ENCODE measurements around the gene GATAD2A. TPM values are rescaled to one million over a fixed set of nuclear protein-coding genes. Genes with fewer than 3 reads are reported as not detected.

GATAD2A gene
- total and polyA plus RNA-seq, 9 of the 15 experiments (the other 6 are each of a cell fraction or from before 2014, with no cell fraction given): 2.4 to 226 (median 44.2) TPM

GRCh38 chr19:19460761-19461265 is 55.3 kb downstream of the GATAD2A start (continued):
- TF ChIP-seq GTF3C2 (IDR thresholded peaks at IDR 0.05; ENCODE audit: borderline replicate concordance, extremely low read depth, insufficient read length) (no peak), RBM15 (IDR thresholded peaks at IDR 0.05; ENCODE audit: insufficient read depth, low read length) (no peak), FUS (optimal IDR thresholded peaks at IDR 0.05; ENCODE audit: low read depth, low read length) (no peak), ZNF24 (IDR thresholded peaks at IDR 0.05) (no peak), ASH1L (IDR thresholded peaks at IDR 0.05; ENCODE audit: borderline replicate concordance, low read depth, partially characterized antibody) (no peak), HDAC3 (IDR thresholded peaks at IDR 0.05; ENCODE audit: borderline replicate concordance, partially characterized antibody) (no peak), CTCF (IDR thresholded peaks at IDR 0.05 in 2 of 3, conservative IDR thresholded peaks at IDR 0.05 in 1 of 3; ENCODE audit: insufficient read depth in 2 of 3, low read depth in 1 of 3, low read length in 3 of 3) (no peak), YY1 (IDR thresholded peaks at IDR 0.05; ENCODE audit: borderline replicate concordance in 1 of 3, control insufficient read depth in 1 of 3, extremely low read depth in 1 of 3, insufficient read depth in 3 of 3, insufficient read length in 1 of 3, insufficient replicate concordance in 2 of 3, low read depth in 1 of 3, low read length in 2 of 3) (no peak), SNRNP70 (optimal IDR thresholded peaks at IDR 0.05; ENCODE audit: low read depth, low read length) (no peak), HDAC1 (IDR thresholded peaks at IDR 0.05) (no peak), ZNF77 (CRISPR knock-in tag; IDR thresholded peaks at IDR 0.05) (no peak), MYC (IDR thresholded peaks at IDR 0.05; ENCODE audit: low read depth, low read length) (0 out of 2 replicates have a peak, but pooled peaks have one; percentile 33), MYC (CRISPR knock-in tag; IDR thresholded peaks at IDR 0.05; ENCODE audit: borderline replicate concordance, low read depth) (no peak), ZSCAN29 (IDR thresholded peaks at IDR 0.05) (no peak)
- TF ChIP-seq, protein P1, sequence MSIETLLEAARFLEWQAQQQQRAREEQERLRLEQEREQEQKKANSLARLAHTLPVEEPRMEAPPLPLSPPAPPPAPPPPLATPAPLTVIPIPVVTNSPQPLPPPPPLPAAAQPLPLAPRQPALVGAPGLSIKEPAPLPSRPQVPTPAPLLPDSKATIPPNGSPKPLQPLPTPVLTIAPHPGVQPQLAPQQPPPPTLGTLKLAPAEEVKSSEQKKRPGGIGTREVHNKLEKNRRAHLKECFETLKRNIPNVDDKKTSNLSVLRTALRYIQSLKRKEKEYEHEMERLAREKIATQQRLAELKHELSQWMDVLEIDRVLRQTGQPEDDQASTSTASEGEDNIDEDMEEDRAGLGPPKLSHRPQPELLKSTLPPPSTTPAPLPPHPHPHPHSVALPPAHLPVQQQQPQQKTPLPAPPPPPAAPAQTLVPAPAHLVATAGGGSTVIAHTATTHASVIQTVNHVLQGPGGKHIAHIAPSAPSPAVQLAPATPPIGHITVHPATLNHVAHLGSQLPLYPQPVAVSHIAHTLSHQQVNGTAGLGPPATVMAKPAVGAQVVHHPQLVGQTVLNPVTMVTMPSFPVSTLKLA (conservative IDR thresholded peaks at IDR 0.05): 0 out of 4 replicates have a peak, but pooled peaks have one; percentile 17 to 41
- TF ChIP-seq, protein P2, sequence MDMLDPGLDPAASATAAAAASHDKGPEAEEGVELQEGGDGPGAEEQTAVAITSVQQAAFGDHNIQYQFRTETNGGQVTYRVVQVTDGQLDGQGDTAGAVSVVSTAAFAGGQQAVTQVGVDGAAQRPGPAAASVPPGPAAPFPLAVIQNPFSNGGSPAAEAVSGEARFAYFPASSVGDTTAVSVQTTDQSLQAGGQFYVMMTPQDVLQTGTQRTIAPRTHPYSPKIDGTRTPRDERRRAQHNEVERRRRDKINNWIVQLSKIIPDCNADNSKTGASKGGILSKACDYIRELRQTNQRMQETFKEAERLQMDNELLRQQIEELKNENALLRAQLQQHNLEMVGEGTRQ (CRISPR knock-in tag; IDR thresholded peaks at IDR 0.05): no peak
- TF ChIP-seq, protein P3, sequence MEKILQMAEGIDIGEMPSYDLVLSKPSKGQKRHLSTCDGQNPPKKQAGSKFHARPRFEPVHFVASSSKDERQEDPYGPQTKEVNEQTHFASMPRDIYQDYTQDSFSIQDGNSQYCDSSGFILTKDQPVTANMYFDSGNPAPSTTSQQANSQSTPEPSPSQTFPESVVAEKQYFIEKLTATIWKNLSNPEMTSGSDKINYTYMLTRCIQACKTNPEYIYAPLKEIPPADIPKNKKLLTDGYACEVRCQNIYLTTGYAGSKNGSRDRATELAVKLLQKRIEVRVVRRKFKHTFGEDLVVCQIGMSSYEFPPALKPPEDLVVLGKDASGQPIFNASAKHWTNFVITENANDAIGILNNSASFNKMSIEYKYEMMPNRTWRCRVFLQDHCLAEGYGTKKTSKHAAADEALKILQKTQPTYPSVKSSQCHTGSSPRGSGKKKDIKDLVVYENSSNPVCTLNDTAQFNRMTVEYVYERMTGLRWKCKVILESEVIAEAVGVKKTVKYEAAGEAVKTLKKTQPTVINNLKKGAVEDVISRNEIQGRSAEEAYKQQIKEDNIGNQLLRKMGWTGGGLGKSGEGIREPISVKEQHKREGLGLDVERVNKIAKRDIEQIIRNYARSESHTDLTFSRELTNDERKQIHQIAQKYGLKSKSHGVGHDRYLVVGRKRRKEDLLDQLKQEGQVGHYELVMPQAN (IDR thresholded peaks at IDR 0.05; ENCODE audit: borderline replicate concordance): no peak
